COLO829 (cell line): ENCODE measurements around the gene CNTRL.
A peak's percentile ranks its signal among the peaks of the same experiment; 100 is the strongest.
"Not testable (repeated sequence)": the region's sequence is repeated elsewhere in the genome, so short reads cannot be mapped to it uniquely, and the experiment has no call there.

ENCODE experiments used
- DNase-seq: peaks from one replicate; pipeline ENCODE4 v3.0.0; 2012; ENCODE audit warnings: low spot score

The CNTRL gene

GRCh38 chr9:121071756-121072421 is 2.9 kb upstream of the CNTRL start:
- DNase-seq: peak; percentile 56

- DNase-seq: peak; percentile 21
Measured at GRCh38 chr9:121073038-121073437, 1.7 kb upstream of the CNTRL start.

GRCh38 chr9:121075251-121076036 is 689 bp downstream of the CNTRL start:
- peak; percentile 35 for DNase-seq

GRCh38 chr9:121082075-121082474 is 7.3 kb downstream of the CNTRL start:
- DNase-seq: no peak

- DNase-seq: no peak
Measured at GRCh38 chr9:121085661-121086060, 10.9 kb downstream of the CNTRL start.

- no peak for DNase-seq
Measured at GRCh38 chr9:121088576-121088975, 13.8 kb downstream of the CNTRL start.

- DNase-seq: not testable (repeated sequence)
Measured at GRCh38 chr9:121090743-121091142, 16.0 kb downstream of the CNTRL start.

- DNase-seq: no peak
Measured at GRCh38 chr9:121095057-121095456, 20.3 kb downstream of the CNTRL start.

- no peak for DNase-seq
Measured at GRCh38 chr9:121098567-121099198, 23.9 kb downstream of the CNTRL start.

- not testable (repeated sequence) for DNase-seq
Measured at GRCh38 chr9:121104054-121104453, 29.3 kb downstream of the CNTRL start.

- DNase-seq: no peak
Measured at GRCh38 chr9:121105531-121105930, 30.8 kb downstream of the CNTRL start.

- DNase-seq: peak; percentile 20
Measured at GRCh38 chr9:121107029-121107428, 32.3 kb downstream of the CNTRL start.

GRCh38 chr9:121107881-121108280 is 33.1 kb downstream of the CNTRL start:
- DNase-seq: no peak

GRCh38 chr9:121115466-121115865 is 40.7 kb downstream of the CNTRL start:
- DNase-seq: no peak

GRCh38 chr9:121118266-121118665 is 43.5 kb downstream of the CNTRL start:
- no peak for DNase-seq

- peak; percentile 70 for DNase-seq
Measured at GRCh38 chr9:121120386-121120785, 45.6 kb downstream of the CNTRL start.

- peak; percentile 83 for DNase-seq
Measured at GRCh38 chr9:121121582-121122087, 46.9 kb downstream of the CNTRL start.

- DNase-seq: no peak
Measured at GRCh38 chr9:121122246-121123032, 47.7 kb downstream of the CNTRL start.

GRCh38 chr9:121123816-121124535 is 49.2 kb downstream of the CNTRL start:
- DNase-seq: no peak

- no peak for DNase-seq
Measured at GRCh38 chr9:121125590-121125989, 50.8 kb downstream of the CNTRL start.

- not testable (repeated sequence) for DNase-seq
Measured at GRCh38 chr9:121129384-121129783, 54.6 kb downstream of the CNTRL start.
